Uterus (tissue), 4 donors: ENCODE data around the gene MAN2A2. TPM values are rescaled to one million over a fixed set of nuclear protein-coding genes. Genes with fewer than 3 reads are reported as not detected.
"Not testable (repeated sequence)": the region's sequence is repeated elsewhere in the genome, so short reads cannot be mapped to it uniquely, and the experiment has no call there.

ENCODE experiments used
- DNase-seq, 2 donors: peaks; one replicate each; pipeline ENCODE4 v3.0.0-alpha.2; 2019 to 2020
- H3K27ac ChIP-seq, 2 donors: fragments of 200-600 bp; sonication (generic); 1 replicate in 1 of 2; 2 replicates in 1 of 2; pipeline ENCODE4 v1.5.1; 2016 to 2018
- H3K27me3 ChIP-seq, 2 donors: fragments of 200-600 bp; sonication (generic); one replicate each; pipeline ENCODE4 v1.5.1; 2018 to 2019; ENCODE audit warnings: control low read depth in 1 of 2
- H3K36me3 ChIP-seq, 2 donors: fragments of 200-600 bp; sonication (generic); one replicate each; pipeline ENCODE4 v1.5.1; 2019; ENCODE audit warnings: control low read depth in 1 of 2
- H3K4me1 ChIP-seq, 2 donors: fragments of 200-600 bp; sonication (generic); one replicate each; pipeline ENCODE4 v1.5.1; 2018 to 2019; ENCODE audit warnings: control low read depth in 1 of 2
- H3K4me3 ChIP-seq, 2 donors: fragments of 200-600 bp; sonication (generic); 1 replicate in 1 of 2; 2 replicates in 1 of 2; pipeline ENCODE4 v1.5.1; 2018 to 2019; ENCODE audit warnings: mild to moderate bottlenecking in 1 of 2
- H3K9me3 ChIP-seq, 2 donors: fragments of 200-600 bp; sonication (generic); one replicate each; pipeline ENCODE4 v1.5.1; 2019; ENCODE audit warnings: control low read depth in 1 of 2
- POLR2A ChIP-seq, 2 donors: fragments of 450-650 bp; IDR thresholded peaks; one replicate each; pipeline ENCODE4 v1.6.1; 2016; ENCODE audit warnings: antibody characterized with exemption in 2 of 2, mild to moderate bottlenecking in 1 of 2, moderate library complexity in 1 of 2
- intact Hi-C: fragments of 100-400 bp; cut with DNase I; formaldehyde crosslinking; loops from one replicate; pipeline ENCODE4 v1.15.1; 2023; ENCODE audit warnings: low total_unique reads
- total RNA-seq, 4 donors: library from RNA; depleted of rRNA in 3 of 4; stranded (reverse); fragments of >200 nt in 3 of 4; gene quantifications; one replicate each; pipeline versions ENCODE4 v1.1.0 to v1.2.4, GENCODE V29; 2014 to 2023
- TF ChIP-seq, protein P1 (sequence below), 4 experiments: fragments of 200-600 bp in 2 of 4; fragments of 450-650 bp in 2 of 4; sonication (generic) in 2 of 4; IDR thresholded peaks; one replicate each; pipeline ENCODE4 v1.5.1; 2016 to 2019; ENCODE audit warnings: antibody characterized with exemption in 4 of 4, mild to moderate bottlenecking in 2 of 4, moderate library complexity in 1 of 4
- donor health status: DM: yes; HTN: yes; CAD: no.

The MAN2A2 gene
- total RNA-seq, 4 donors from 2014 or later: 15.9 to 92.0 (median 19.8) TPM

DNA sequence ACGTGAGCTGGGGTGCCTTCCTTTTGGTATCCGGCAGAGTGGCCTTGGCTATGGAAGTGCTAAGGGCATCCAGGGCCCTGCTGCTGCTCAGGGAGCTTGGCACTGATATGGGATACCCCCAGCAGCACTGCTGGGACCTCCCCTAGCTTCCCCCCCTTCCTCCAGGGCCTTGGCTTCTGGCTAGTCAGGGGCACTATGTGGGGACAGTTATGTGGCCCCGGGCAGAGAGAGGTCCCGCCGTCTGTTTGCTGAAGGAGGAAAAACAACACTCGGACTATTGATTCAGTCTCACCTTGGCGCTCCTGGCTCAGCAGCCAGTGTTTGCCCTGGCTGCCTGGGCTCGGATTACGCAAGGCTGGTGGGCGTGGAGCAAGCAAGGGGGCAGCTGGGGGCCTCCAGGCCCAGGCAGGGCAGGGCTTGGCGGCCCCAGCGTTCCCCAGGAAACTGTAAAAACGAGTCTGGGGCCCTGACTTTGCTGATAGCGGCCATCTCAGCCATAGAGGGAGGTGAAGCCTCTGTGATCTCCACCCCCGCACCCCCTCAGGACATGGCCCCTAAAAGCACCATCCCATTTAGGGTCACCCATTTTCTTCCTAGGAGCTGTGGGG is 29.0 kb upstream of the MAN2A2 start:
- intact Hi-C loops: no loop called here
- Histone ChIP-seq H3K27ac (peak overlapping the region; percentile 94), H3K36me3 (no peaks in the 10 kb centered on the region), H3K9me3 (no peaks in the 10 kb centered on the region), H3K4me1 (peaks cover 10 to 12% of the 10 kb centered on the region in 2 donors), H3K27me3 (no peaks in the 10 kb centered on the region), H3K4me3 (no peak overlapping the region)
- TF ChIP-seq, protein P1, sequence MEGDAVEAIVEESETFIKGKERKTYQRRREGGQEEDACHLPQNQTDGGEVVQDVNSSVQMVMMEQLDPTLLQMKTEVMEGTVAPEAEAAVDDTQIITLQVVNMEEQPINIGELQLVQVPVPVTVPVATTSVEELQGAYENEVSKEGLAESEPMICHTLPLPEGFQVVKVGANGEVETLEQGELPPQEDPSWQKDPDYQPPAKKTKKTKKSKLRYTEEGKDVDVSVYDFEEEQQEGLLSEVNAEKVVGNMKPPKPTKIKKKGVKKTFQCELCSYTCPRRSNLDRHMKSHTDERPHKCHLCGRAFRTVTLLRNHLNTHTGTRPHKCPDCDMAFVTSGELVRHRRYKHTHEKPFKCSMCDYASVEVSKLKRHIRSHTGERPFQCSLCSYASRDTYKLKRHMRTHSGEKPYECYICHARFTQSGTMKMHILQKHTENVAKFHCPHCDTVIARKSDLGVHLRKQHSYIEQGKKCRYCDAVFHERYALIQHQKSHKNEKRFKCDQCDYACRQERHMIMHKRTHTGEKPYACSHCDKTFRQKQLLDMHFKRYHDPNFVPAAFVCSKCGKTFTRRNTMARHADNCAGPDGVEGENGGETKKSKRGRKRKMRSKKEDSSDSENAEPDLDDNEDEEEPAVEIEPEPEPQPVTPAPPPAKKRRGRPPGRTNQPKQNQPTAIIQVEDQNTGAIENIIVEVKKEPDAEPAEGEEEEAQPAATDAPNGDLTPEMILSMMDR (IDR thresholded peaks at IDR 0.05): no peak
- TF ChIP-seq POLR2A (IDR thresholded peaks at IDR 0.05): no peak
- DNase-seq: no peak

DNA sequence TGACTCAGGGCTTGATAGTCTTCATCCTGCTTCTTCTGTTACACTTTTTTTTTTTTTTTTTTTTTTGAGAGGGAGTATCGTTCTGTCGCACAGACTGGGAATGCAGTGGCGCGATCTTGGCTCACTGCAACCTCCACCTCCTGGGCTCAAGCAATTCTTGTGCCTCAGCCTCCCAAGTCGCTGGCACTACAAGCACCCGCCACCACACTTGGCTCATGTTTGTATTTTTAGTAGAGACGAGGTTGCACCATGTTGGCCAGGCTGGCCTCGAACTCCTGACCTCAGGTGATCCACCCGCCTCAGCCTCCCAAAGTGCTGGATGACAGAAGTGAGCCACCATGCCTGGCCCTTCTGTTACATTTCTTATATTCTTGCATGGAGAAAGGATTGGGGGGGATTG is 28.1 kb upstream of the MAN2A2 start:
- H3K36me3 ChIP-seq, H3K27ac ChIP-seq, intact Hi-C loops, H3K9me3 ChIP-seq, H3K4me3 ChIP-seq, DNase-seq, H3K27me3 ChIP-seq: not testable (repeated sequence)
- peaks cover 10 to 12% of the 10 kb centered on the region in 2 donors for H3K4me1 ChIP-seq

DNA sequence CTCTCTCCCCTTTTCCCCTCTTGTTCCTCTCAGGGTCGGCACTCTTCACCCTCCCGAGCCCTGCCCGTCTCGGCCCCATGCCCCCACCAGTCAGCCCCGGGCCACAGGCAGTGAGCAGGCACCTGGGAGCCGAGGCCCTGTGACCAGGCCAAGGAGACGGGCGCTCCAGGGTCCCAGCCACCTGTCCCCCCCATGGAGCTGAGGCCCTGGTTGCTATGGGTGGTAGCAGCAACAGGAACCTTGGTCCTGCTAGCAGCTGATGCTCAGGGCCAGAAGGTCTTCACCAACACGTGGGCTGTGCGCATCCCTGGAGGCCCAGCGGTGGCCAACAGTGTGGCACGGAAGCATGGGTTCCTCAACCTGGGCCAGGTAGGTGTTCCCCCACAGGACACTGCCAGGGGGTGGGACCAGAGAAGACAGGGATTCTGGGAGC is 27.5 kb upstream of the MAN2A2 start:
- intact Hi-C loops: no loop called here
- no peak overlapping the region for H3K4me3 ChIP-seq
- TF ChIP-seq POLR2A (IDR thresholded peaks at IDR 0.05): no peak
- TF ChIP-seq, protein P1 (IDR thresholded peaks at IDR 0.05): no peak
- no peak for DNase-seq
- no peaks in the 10 kb centered on the region for H3K27me3 ChIP-seq
- no peak overlapping the region for H3K27ac ChIP-seq
- no peaks in the 10 kb centered on the region for H3K9me3 ChIP-seq
- peaks cover 8 to 12% of the 10 kb centered on the region in 2 donors for H3K4me1 ChIP-seq
- H3K36me3 ChIP-seq: no peaks in the 10 kb centered on the region

- DNase-seq: no peak
- no peak for TF ChIP-seq POLR2A (IDR thresholded peaks at IDR 0.05)
- TF ChIP-seq, protein P1 (IDR thresholded peaks at IDR 0.05): no peak
- Histone ChIP-seq H3K27ac (no peak overlapping the region), H3K4me3 (no peak overlapping the region), H3K9me3 (no peaks in the 10 kb centered on the region), H3K4me1 (peaks cover 5 to 12% of the 10 kb centered on the region in 2 donors), H3K36me3 (no peaks in the 10 kb centered on the region), H3K27me3 (no peaks in the 10 kb centered on the region)
- intact Hi-C loops: no loop called here
Observed at GRCh38 chr15:90876046-90876445, 27.1 kb upstream of the MAN2A2 start.

GRCh38 chr15:90876512-90877170 is 26.5 kb upstream of the MAN2A2 start:
- no peak for TF ChIP-seq POLR2A (IDR thresholded peaks at IDR 0.05)
- TF ChIP-seq, protein P1 (IDR thresholded peaks at IDR 0.05): no peak
- no peaks in the 10 kb centered on the region for H3K36me3 ChIP-seq
- H3K4me3 ChIP-seq: no peak overlapping the region
- H3K27me3 ChIP-seq: no peaks in the 10 kb centered on the region
- H3K27ac ChIP-seq: no peak overlapping the region
- intact Hi-C loops: no loop called here
- peaks cover 5 to 12% of the 10 kb centered on the region in 2 donors for H3K4me1 ChIP-seq
- H3K9me3 ChIP-seq: no peaks in the 10 kb centered on the region
- no peak for DNase-seq
